Globus pallidus (tissue), 1 donor: ENCODE data around the gene MYH9.

Experiments
- DNase-seq: peaks from one replicate; pipeline ENCODE4 v3.0.0-alpha.2; 2015; ENCODE audit warnings: low spot score

The MYH9 gene

DNA sequence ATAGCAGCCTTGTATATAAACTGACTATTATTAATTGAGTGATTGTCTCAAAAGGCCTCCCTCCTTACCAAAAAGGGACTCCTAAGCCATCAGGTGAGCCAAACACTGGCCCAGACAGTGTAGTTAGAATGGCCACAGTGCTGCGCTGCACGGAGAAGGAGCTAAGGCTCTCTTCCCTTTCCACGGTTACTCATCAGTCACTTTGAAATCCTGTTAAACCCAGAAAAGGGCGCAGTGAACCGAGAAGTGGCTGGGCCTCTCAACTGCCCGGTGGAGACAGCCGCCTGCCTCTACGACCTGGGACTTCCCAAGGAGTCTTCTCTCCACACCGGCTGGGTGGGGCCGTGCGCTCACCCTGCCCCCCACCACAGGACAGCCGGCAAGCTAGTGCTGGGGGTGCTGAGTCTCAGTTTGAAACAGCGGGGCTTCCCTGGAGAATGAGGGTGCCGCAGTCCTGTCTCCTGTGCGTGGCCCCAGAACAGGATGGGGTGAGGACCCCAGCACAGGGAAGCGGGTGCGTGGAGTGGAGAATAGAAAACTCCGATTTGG is 1.3 kb downstream of the MYH9 start:
- DNase-seq, result peak; percentile 30

DNA sequence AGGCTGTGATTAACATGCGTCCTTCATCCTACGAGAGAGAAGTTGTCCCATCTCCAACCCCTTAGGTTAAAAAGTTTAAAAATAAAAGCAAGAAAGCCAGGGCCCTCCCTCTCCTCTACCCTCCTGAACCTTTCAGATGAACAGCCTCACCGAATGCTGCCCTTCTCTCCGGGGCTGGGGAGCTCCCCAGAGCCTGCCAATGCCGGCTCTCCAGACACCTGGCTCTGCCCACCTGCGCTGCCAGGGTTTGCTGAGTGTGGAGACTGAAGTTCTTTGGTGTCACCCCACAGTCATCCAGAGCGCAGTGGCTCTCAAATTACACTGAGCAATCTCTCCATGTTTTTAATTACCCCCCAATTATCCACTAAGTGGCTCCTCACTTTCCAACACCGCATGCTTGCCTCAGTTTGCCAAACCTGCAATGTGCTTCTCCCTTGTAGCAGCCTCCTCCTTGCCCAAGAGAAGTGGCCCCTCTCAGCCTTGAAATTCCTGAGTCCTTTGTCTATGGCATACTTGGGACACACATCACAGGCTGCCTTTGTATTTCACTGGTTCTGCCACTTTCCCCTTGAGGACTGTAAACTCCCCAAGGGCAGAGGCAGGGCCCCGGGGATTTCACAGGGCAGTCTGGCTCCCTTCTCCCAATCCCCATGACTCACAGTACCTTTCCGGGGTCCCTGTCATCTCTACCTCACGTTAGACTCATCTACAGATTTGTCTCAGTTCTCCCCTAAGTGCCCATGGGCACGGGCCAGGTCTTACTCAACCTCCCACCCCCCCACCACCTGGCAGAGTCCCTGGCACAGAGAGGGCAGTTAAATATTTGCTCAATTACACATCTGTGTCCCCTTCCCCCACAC is 2.0 kb downstream of the MYH9 start:
- peak; percentile 29 for DNase-seq

DNA sequence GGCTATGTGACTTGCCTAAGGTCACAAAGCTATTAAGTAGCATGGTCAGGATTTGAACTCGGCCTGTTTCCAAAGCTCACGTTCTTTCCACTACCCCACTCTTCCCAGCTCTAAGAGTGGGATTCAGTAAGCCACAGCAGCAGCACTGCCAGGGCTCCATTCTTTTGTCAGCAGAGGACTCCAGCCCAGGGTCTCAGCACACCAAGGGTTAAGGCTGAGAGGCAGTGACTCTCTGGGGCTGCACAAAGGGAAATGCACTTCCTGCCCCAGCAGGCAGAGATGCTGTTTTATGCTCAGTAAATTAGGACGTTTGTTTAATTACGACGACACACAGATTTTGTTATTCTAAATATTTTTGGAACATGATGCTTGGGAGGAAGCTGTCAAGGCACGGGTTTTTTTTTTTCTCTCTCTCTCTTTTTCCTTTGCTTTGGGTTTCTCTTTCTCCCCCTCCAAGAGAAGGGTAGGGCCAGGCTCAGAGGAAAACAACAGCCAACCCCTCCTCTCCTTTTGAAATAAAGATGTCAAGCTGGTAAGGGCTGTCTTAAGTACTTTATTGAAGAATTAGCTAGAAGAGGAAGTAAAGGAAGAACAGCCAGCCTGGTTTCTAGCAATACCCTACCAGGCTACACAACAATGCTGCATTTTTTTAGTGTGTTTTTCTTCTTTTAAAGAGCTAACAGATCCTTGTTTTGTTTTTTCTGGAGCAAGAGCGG is 2.8 kb downstream of the MYH9 start:
- peak; percentile 34 for DNase-seq

- no peak for DNase-seq
These were observed 4.6 kb downstream of the MYH9 start for GRCh38 chr22:36383110-36383581.

DNA sequence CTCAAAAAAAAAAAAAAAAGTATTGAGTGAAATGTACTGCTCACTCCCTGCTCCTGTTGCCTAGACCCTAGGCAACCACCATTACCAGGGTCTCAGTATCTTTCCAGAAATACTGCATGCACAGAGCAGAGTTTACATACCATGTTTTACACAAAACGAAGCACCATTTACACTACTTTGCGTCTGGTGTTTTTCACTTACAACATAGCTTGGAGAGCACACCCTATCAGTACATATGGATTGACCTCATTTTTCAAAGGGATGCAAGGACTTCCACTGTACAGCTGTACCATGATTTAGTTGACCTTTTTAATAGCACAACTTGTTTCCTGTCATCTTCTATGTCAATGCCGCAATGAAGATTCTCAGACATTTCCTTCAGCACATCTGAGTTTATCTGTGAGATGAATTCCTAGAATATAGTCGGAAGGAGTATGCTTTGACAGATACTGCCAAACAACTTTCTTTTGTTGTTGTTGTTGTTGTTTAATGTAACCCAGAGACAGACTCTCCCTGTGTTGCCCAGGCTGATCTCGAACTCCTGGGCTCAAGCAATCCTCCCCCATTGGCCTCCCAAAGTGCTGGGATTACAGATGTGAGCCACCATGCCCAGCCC is 6.1 kb downstream of the MYH9 start:
- DNase-seq, result no peak

DNA sequence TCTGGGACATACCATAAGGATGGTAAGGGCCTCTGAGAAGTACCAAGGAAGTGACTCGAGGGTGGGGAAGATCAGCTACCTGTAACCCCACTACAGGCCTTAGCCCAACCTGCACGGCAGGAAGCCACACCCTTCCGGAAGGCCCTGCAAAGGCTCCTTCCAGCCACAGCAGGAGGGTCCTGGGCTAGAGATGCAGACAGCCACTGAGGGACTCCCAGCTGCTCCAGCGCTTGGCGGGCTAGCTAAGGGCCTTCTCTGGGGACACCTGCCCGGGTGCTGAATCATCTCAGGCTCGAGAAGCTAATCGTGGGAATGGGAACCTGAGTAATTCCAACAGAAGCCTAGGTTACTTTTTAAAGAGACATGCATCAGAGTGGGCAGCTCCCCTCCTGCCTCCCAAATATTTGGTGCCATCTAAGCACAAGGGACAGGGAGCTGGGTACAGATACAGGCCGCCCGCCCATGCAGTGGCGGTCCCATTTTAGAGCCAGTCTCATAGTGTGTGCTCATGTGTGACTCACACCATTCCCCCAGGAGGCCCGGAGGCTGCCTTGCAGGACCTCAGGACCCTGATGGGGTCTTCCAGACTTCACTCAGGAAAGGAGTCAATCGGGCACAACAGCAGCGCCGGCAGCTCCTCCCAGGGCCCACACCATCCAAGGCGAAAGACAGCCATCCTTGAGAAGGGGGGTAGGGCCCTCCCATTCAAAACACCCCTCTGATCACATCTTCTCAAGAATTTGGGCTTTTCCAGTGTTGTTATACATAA is 8.0 kb downstream of the MYH9 start:
- DNase-seq, result no peak

- DNase-seq, result no peak
These were observed 8.9 kb downstream of the MYH9 start for GRCh38 chr22:36378869-36379217.

- no peak for DNase-seq
These were observed 9.5 kb downstream of the MYH9 start for GRCh38 chr22:36378080-36378868.

- DNase-seq, result no peak
These were observed 10.6 kb downstream of the MYH9 start for GRCh38 chr22:36377022-36377631.

- DNase-seq, result no peak
These were observed 11.5 kb downstream of the MYH9 start for GRCh38 chr22:36376265-36376664.

GRCh38 chr22:36375071-36375980 is 12.4 kb downstream of the MYH9 start:
- DNase-seq, result no peak

DNA sequence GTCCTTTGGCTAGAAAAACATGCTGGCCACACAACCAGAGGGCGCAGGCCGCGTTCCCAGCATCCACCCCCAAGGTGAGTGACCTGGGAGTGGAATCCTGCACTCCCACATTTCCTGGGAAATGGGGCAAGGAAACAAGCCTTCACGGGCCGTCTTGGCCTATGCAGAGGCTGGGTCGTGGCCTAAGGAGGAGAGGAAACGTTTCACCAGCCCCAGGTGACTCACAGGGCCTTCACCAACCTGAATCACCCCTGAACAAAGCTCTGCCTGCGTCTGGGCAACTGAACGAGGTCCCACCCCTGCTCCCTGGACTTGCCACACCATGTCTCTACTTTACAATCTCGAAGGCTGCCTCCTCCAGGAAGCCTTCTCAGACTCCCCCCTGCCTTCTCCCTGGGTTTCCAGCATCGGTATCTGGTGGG is 13.2 kb downstream of the MYH9 start:
- DNase-seq, result no peak

- no peak for DNase-seq
These were observed 14.5 kb downstream of the MYH9 start for GRCh38 chr22:36373258-36373579.

GRCh38 chr22:36371920-36372319 is 15.8 kb downstream of the MYH9 start:
- DNase-seq, result no peak

- DNase-seq, result no peak
These were observed 17.6 kb downstream of the MYH9 start for GRCh38 chr22:36369922-36370791.

- DNase-seq, result no peak
These were observed 18.5 kb downstream of the MYH9 start for GRCh38 chr22:36369004-36369921.

GRCh38 chr22:36368359-36368983 is 19.3 kb downstream of the MYH9 start:
- DNase-seq, result no peak
